Activated T-helper 1 cell treated with Interleukin-2 at 50 U/mL for 16 hours (primary cell): ENCODE data around the gene TXK.
A peak's percentile ranks its signal among the peaks of the same experiment; 100 is the strongest.

ENCODE experiments used
- DNase-seq: peaks from one replicate; pipeline ENCODE4 v3.0.0-alpha.2; 2020; ENCODE audit warnings: low read depth

Gene TXK

DNA sequence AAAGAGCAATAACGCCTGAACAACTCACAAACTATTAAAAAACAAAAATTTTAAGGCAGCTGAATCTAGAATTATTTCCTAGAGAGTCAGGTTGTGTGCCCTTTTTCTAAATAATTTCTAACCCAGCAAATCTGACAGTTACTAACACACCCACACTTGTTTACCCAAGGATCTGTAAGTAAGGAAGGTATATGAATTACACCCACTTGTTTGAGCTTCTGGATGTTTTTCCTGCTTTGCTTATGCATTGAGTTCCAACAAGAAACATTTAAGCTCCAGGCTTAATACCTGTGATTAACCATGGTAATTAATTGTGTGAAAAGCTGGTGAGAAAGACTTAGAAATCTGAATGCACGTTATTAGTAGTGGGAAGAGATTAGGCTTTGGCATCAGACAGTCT lies 115.9 kb downstream of the TXK start:
- DNase-seq: no peak

- DNase-seq: peak; percentile 8
These were observed 116.9 kb downstream of the TXK start for GRCh38 chr4:48017108-48017571.
